ENCODE data around the gene MED1. TPM values are rescaled to one million over a fixed set of nuclear protein-coding genes. Genes with fewer than 3 reads are reported as not detected.
A peak's percentile ranks its signal among the peaks of the same experiment; 100 is the strongest.
"Not testable (repeated sequence)": the region's sequence is repeated elsewhere in the genome, so short reads cannot be mapped to it uniquely, and the experiment has no call there.

The MED1 gene
- total RNA-seq, 1 donor from 2014 or later = 45.9 TPM

GRCh38 chr17:39485555-39485954, 34.5 kb upstream of the MED1 start:
- Mint-ChIP-seq H3K36me3 (ENCODE audit: unreplicated experiment) (peaks cover 11% of the 10 kb centered on the region), H3K9me3 (ENCODE audit: unreplicated experiment) (no peaks in the 10 kb centered on the region), H3K4me1 (ENCODE audit: unreplicated experiment) (no peaks in the 10 kb centered on the region), H3K27me3 (ENCODE audit: unreplicated experiment) (no peaks in the 10 kb centered on the region), H3K4me3 (ENCODE audit: unreplicated experiment) (no peak overlapping the region), H3K27ac (ENCODE audit: unreplicated experiment) (no peak overlapping the region)
- DNase-seq (ENCODE audit: extremely low spot score, unreplicated experiment) = no peak
- TF ChIP-seq, protein P1, sequence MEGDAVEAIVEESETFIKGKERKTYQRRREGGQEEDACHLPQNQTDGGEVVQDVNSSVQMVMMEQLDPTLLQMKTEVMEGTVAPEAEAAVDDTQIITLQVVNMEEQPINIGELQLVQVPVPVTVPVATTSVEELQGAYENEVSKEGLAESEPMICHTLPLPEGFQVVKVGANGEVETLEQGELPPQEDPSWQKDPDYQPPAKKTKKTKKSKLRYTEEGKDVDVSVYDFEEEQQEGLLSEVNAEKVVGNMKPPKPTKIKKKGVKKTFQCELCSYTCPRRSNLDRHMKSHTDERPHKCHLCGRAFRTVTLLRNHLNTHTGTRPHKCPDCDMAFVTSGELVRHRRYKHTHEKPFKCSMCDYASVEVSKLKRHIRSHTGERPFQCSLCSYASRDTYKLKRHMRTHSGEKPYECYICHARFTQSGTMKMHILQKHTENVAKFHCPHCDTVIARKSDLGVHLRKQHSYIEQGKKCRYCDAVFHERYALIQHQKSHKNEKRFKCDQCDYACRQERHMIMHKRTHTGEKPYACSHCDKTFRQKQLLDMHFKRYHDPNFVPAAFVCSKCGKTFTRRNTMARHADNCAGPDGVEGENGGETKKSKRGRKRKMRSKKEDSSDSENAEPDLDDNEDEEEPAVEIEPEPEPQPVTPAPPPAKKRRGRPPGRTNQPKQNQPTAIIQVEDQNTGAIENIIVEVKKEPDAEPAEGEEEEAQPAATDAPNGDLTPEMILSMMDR (IDR thresholded peaks at IDR 0.05) = no peak

DNA sequence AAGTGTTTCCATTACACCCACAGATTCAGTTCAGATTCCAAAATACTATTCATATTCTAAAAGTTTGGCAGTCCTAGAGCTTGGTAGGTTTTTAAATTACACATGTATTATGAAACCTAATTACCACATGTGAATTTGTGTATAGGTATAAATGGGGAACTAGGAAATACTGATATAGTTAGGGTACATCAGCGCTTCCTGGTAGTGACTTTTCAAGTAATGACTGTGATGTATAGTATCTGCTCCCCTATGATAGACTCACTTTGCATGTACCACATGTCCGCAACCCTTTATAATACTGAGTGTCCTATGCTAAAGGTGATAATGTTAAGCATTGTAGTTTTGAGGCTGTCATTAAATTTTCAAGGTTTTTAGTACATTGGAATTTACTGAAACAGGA, 33.1 kb upstream of the MED1 start:
- H3K4me1 Mint-ChIP-seq (ENCODE audit: unreplicated experiment) = no peaks in the 10 kb centered on the region
- TF ChIP-seq, protein P1 (IDR thresholded peaks at IDR 0.05) = no peak
- H3K36me3 Mint-ChIP-seq (ENCODE audit: unreplicated experiment) = peaks cover 11% of the 10 kb centered on the region
- H3K9me3 Mint-ChIP-seq (ENCODE audit: unreplicated experiment) = no peaks in the 10 kb centered on the region
- H3K27me3 Mint-ChIP-seq (ENCODE audit: unreplicated experiment) = no peaks in the 10 kb centered on the region
- DNase-seq (ENCODE audit: extremely low spot score, unreplicated experiment) = no peak
- no peak overlapping the region for H3K4me3 Mint-ChIP-seq (ENCODE audit: unreplicated experiment)
- H3K27ac Mint-ChIP-seq (ENCODE audit: unreplicated experiment) = no peak overlapping the region

- no peak for DNase-seq (ENCODE audit: extremely low spot score, unreplicated experiment)
- H3K27ac Mint-ChIP-seq (ENCODE audit: unreplicated experiment) = no peak overlapping the region
- TF ChIP-seq, protein P1 (IDR thresholded peaks at IDR 0.05) = no peak
- no peaks in the 10 kb centered on the region for H3K9me3 Mint-ChIP-seq (ENCODE audit: unreplicated experiment)
- no peak overlapping the region for H3K4me3 Mint-ChIP-seq (ENCODE audit: unreplicated experiment)
- peaks cover 11% of the 10 kb centered on the region for H3K36me3 Mint-ChIP-seq (ENCODE audit: unreplicated experiment)
- no peaks in the 10 kb centered on the region for H3K4me1 Mint-ChIP-seq (ENCODE audit: unreplicated experiment)
- no peaks in the 10 kb centered on the region for H3K27me3 Mint-ChIP-seq (ENCODE audit: unreplicated experiment)
These were observed 32.4 kb upstream of the MED1 start for GRCh38 chr17:39483506-39483905.

GRCh38 chr17:39479631-39480030, 28.6 kb upstream of the MED1 start:
- H3K27ac Mint-ChIP-seq (ENCODE audit: unreplicated experiment); H3K9me3 Mint-ChIP-seq (ENCODE audit: unreplicated experiment); H3K27me3 Mint-ChIP-seq (ENCODE audit: unreplicated experiment); H3K36me3 Mint-ChIP-seq (ENCODE audit: unreplicated experiment); DNase-seq (ENCODE audit: extremely low spot score, unreplicated experiment); H3K4me3 Mint-ChIP-seq (ENCODE audit: unreplicated experiment); H3K4me1 Mint-ChIP-seq (ENCODE audit: unreplicated experiment): not testable (repeated sequence)

- peaks cover 23% of the 10 kb centered on the region for H3K36me3 Mint-ChIP-seq (ENCODE audit: unreplicated experiment)
- H3K27me3 Mint-ChIP-seq (ENCODE audit: unreplicated experiment) = no peaks in the 10 kb centered on the region
- no peak for DNase-seq (ENCODE audit: extremely low spot score, unreplicated experiment)
- no peak overlapping the region for H3K4me3 Mint-ChIP-seq (ENCODE audit: unreplicated experiment)
- no peaks in the 10 kb centered on the region for H3K9me3 Mint-ChIP-seq (ENCODE audit: unreplicated experiment)
- TF ChIP-seq, protein P1 (IDR thresholded peaks at IDR 0.05) = no peak
- H3K27ac Mint-ChIP-seq (ENCODE audit: unreplicated experiment) = no peak overlapping the region
- no peaks in the 10 kb centered on the region for H3K4me1 Mint-ChIP-seq (ENCODE audit: unreplicated experiment)
These were observed 22.2 kb upstream of the MED1 start for GRCh38 chr17:39473310-39473709.

GRCh38 chr17:39468610-39469009, 17.5 kb upstream of the MED1 start:
- peaks cover 23% of the 10 kb centered on the region for H3K36me3 Mint-ChIP-seq (ENCODE audit: unreplicated experiment)
- not testable (repeated sequence) for H3K9me3 Mint-ChIP-seq (ENCODE audit: unreplicated experiment); H3K4me3 Mint-ChIP-seq (ENCODE audit: unreplicated experiment); DNase-seq (ENCODE audit: extremely low spot score, unreplicated experiment); H3K27ac Mint-ChIP-seq (ENCODE audit: unreplicated experiment); H3K27me3 Mint-ChIP-seq (ENCODE audit: unreplicated experiment)
- H3K4me1 Mint-ChIP-seq (ENCODE audit: unreplicated experiment) = peaks cover 30% of the 10 kb centered on the region

DNA sequence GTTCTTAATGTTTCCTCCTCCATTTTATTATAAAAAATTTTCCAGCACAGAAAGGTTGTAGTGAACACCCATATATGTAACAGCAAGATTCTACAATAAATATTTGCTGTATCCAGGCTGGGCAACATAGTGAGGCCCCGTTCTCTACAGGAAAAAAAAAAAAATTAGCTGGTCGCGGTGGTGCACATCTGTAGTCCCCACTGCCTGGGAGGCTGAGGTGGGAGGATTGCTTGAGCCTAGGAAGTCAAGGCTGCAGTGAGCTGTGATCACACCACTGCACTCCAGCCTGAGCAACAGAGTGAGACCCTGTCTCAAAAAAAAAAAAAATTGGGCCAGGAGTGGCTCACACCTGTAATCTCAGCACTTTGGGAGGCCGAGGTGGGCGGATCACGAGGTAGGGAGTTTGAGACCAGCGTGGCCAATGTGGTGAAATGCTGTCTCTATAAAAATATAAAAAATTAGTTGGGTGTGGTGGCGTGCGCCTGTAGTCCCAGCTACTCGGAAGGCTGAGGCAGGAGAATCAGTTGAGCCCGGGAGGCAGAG, 13.6 kb upstream of the MED1 start:
- H3K4me1 Mint-ChIP-seq (ENCODE audit: unreplicated experiment) = peaks cover 37% of the 10 kb centered on the region
- DNase-seq (ENCODE audit: extremely low spot score, unreplicated experiment); H3K27me3 Mint-ChIP-seq (ENCODE audit: unreplicated experiment); H3K9me3 Mint-ChIP-seq (ENCODE audit: unreplicated experiment): not testable (repeated sequence)
- H3K36me3 Mint-ChIP-seq (ENCODE audit: unreplicated experiment) = peaks cover 10% of the 10 kb centered on the region
- peak overlapping the region; percentile 31 for H3K27ac Mint-ChIP-seq (ENCODE audit: unreplicated experiment)
- H3K4me3 Mint-ChIP-seq (ENCODE audit: unreplicated experiment) = peak overlapping the region; percentile 95

Measured in osteocyte (in vitro differentiated cells).